ENCODE measurements around the gene FRMD1.

FRMD1 gene

GRCh38 chr6:168056892-168057527 lies 22.0 kb downstream of the FRMD1 start:
- no peak for DNase-seq (ENCODE audit: low read depth, low spot score)

GRCh38 chr6:168055696-168056489 lies 23.1 kb downstream of the FRMD1 start:
- DNase-seq (ENCODE audit: low read depth, low spot score): no peak

- no peak for DNase-seq (ENCODE audit: low read depth, low spot score)
Observed at GRCh38 chr6:168054765-168055560, 24.0 kb downstream of the FRMD1 start.

- DNase-seq (ENCODE audit: low read depth, low spot score): no peak
Observed at GRCh38 chr6:168053957-168054471, 25.0 kb downstream of the FRMD1 start.

- DNase-seq (ENCODE audit: low read depth, low spot score): no peak
Observed at GRCh38 chr6:168053086-168053956, 25.7 kb downstream of the FRMD1 start.

GRCh38 chr6:168052291-168052891 lies 26.6 kb downstream of the FRMD1 start:
- DNase-seq (ENCODE audit: low read depth, low spot score): no peak

- no peak for DNase-seq (ENCODE audit: low read depth, low spot score)
Observed at GRCh38 chr6:168051648-168052047, 27.4 kb downstream of the FRMD1 start.

GRCh38 chr6:168050881-168051586 lies 28.0 kb downstream of the FRMD1 start:
- no peak for DNase-seq (ENCODE audit: low read depth, low spot score)

DNA sequence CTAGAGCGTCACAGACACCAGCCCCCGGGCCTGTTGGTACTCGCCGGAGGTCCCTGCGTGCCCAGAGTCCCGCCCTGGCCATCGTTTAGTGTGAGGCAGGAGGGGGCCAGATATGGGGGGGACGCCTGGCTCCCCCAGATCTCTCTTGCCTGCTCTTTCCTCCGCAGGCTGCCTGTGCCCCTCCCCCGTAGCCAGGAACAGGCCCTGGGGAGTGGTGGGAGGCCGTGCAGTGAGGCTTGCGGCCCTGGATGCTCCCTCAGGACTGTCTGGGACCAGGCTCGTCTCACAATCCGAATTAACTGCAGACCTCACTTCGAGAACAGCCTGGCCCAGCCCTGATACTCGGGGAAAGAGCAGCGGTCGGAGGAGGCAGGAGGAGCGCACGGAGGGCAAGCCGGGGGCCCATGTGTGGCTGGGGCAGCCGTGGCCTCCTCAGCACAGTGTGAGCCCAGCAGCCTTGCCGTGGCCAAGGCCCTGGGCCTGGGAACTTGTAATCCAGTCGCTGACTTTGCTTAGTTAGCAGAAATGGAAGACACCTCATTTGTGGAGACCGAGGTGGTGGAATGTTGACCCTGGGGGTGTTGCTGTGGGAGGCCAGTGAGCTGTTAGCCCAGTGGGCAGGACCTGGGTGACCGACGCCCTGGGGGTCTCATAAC lies 28.7 kb downstream of the FRMD1 start:
- no peak for DNase-seq (ENCODE audit: low read depth, low spot score)

DNA sequence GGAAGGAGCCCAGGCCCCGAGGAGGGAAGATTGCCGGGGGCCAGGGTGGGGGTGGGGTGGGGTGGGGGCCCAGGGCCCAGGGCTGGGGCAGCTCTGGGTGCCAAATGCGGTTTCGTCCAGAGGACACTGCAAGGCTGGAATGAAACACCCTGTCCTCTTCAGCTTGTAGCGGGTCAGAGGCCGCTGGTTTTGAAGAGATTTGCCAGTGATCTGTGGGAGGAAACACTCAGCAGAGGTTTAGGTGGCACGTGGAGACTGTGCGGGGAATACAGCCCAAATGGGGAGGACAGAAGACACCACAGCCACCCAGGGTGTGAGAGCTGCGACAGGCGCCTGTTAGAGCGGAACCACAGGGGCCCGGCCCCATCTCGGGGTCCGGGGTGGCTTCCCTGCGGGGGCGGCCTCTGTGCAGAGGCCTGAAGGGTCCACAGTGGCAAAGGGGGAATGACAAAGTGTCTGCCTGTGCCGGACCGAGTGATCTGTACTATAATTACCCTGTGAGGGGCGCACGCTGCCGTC lies 29.2 kb downstream of the FRMD1 start:
- DNase-seq (ENCODE audit: low read depth, low spot score): no peak

DNA sequence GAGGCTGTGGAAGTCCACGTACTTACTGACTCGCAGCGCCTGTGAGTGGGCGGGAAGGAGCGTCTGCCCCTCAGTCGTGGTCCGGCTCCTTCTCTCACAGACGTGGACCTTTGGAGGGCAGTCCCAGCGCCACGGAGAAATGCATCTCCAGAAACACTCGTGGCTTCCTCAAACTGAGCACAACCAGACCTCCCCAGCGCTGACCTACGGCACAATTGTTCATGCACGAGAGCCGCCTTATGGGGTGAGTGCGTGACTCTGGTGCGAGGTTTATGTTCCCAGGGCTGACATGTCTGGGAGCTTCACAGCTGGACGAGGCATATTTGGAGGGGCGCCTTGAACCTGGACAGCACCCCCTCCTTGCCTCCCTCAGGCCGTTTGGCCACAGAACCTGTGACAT lies 29.7 kb downstream of the FRMD1 start:
- no peak for DNase-seq (ENCODE audit: low read depth, low spot score)

- DNase-seq (ENCODE audit: low read depth, low spot score): no peak
Observed at GRCh38 chr6:168048724-168049025, 30.3 kb downstream of the FRMD1 start.

DNA sequence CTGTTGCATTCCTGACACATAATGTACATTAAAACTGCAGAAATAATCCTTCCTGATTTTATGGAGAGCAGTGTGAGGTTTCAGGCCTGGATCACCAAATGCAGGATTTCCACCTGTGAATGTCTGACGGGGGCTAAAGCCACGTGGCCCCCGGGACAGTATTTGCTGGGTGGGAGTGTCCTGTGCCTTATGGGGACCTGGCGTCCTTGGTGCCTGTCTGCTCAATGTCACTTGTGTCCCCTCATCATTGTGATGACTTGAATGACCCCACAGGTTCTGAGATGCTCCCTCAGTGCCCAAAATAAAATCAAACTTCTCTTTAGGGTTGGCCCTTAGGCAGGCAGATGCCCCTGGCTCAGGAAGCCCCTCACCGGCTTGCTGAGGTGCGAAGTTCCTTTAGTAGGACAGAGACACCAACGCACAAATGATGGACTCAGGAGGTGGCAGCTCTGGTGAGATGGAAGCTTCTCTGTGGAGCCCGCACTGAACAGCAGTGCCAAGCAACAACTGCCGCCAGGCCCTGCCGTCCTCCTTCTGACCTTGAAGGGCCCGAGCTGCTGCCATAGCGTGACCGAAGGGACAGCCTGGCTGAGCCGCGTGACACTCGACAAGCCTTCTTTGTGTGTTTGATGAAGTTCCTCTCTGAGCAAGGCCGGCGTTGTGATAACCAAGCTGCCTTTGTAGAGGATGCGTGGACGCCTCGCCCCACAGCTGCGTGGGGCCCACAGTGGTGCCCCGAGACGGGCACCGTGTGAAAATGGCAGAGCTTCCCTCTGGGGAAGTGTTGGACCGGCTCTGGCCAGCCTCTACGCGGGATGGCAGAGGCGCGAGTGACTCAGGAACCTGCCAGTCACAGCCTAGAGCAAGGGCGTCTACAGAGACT lies 30.9 kb downstream of the FRMD1 start:
- no peak for DNase-seq (ENCODE audit: low read depth, low spot score)

DNA sequence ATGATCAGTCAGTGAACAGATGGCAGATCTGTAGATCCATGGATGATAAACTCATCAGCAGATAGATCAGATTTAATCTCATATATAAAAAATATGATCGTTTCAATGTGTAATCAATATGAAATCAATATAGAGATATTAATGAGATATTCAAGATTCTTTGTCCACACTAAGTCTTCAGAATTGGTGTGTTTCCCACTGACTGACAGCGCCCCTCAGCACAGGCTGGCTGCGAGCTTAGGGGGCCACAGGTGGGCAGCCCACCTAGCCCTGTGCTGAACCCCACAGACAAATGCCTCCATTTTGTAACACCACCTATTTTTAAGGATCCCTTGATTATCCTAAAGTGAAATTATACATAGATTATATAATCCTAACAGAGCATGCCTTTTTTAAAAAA lies 32.3 kb downstream of the FRMD1 start:
- DNase-seq (ENCODE audit: low read depth, low spot score): no peak

DNA sequence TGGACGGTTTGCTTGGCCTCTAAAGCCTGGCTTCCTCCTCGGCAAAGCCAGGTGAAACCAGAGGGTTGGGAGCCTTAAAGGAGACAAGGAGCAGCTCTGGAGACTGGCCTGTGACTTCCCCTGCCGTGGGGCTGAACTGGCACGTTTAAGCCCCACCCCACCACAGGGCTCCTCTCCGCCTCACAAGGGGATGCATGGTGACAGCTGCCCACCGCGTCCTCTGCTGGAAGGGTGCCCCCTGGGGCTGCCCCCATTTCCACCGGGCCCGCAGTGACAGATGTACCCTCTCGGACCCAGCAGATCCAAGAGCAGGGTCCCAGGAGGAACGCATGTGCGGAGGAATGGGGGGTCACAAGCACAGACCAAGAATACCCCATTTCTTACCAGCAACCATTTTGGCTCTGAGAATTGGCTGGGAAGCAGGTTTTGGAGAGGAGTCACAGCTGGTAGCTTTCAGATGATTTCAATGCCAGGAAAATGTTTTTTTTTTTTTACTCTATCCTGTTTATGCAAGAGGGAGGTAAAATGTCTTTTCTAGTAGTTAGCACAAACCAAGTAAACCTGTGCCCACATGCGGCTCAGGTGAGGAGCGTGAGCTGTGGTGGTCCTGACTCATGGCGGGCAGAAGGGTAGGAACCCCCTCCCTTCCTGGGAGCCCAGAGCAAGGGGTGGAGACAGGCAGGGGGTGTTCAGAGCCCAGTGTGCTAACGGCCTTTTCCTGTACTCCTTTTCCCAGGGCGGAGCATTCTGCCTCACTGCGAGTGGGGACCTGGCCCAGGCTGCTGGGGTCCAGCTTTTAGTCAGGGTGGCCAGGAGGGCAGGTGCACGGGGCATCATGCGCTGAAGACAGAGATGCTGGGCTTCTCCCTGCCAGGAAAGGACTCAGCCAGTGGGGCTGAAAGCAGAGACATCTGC lies 33.0 kb downstream of the FRMD1 start:
- no peak for DNase-seq (ENCODE audit: low read depth, low spot score)

DNA sequence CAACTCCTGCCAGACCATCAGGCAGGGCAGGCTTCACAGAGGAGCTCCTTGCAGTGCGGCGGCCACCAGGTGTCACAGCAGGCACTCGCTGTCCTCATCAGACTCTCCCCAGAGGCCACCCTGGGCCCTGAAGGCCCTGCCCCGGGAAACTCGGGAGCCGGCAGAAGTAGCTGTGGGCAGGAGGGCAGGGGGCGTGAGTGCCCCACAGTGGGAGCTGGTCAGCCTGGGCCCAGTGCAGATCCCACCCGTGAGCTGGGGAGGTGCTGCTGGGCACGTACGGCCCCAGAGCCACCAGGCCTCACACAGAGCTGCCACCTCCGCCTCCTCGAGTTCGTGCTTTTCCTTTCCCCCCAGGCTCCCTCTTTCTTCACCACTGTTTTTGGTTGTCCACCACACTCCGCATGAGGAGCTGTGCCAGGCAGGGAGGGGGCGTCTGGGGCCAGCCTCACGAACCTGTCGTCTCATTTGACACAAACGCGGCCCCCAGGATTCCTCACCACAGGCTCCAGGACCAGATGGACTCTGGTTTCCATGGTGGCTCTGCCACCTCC lies 33.8 kb downstream of the FRMD1 start:
- no peak for DNase-seq (ENCODE audit: low read depth, low spot score)

- no peak for DNase-seq (ENCODE audit: low read depth, low spot score)
Observed at GRCh38 chr6:168044521-168045130, 34.4 kb downstream of the FRMD1 start.
